Anterior cingulate cortex (tissue), 58 donors: Measurements from ENCODE around the gene KATNAL2.
A peak's percentile ranks its signal among the peaks of the same experiment; 100 is the strongest.

ENCODE experiments used
- DNase-seq, 58 donors: peaks; one replicate each; lab custom pipeline; 2025; lab: John Stamatoyannopoulos, UW

The KATNAL2 gene, protein sequence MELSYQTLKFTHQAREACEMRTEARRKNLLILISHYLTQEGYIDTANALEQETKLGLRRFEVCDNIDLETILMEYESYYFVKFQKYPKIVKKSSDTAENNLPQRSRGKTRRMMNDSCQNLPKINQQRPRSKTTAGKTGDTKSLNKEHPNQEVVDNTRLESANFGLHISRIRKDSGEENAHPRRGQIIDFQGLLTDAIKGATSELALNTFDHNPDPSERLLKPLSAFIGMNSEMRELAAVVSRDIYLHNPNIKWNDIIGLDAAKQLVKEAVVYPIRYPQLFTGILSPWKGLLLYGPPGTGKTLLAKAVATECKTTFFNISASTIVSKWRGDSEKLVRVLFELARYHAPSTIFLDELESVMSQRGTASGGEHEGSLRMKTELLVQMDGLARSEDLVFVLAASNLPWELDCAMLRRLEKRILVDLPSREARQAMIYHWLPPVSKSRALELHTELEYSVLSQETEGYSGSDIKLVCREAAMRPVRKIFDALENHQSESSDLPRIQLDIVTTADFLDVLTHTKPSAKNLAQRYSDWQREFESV

DNA sequence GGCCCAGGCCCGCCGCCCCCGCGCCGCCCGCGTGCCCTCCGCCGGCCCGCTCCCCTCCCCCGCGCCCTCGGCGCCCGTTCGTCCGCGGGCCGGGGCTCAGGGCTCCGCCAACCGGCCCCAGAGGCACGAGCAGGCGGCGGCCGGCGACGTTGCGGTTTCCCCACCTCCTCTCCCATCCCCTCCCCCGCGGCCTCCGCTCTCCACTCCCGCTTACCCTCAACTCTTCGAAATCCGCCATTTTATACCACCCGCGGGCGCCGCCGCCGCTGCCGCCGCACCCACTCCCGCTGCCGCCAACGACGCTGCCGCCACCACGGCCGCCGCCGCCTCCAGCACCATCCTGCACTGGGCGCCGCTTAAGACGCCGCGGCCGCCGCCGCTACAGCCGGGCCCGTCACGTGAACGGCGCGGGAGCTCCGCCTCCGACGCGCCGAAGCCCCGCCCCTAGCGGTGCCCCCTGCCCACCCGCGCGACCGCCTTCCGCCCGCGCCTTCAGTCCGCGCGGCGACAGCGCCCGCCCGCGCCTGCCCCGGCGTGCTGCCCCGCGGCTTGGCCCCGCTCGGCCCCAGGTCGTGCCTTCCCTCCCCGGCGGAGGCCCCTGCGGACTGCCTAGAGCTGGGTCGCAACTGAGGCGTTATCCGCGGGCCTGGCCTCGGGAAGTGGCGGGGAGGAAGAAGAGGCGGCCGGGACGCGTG, at the start of gene KATNAL2, which contains the start of gene PIAS2:
Gene KATNAL2, plus strand, starts transcription at position 495 of the 695 bp plus-strand sequence. CDS start 29,271 bp downstream, outside the sequence.
Gene PIAS2, minus strand, starts transcription at position 400 of the 695 bp plus-strand sequence. Its CDS starts 162 bp downstream, at position 238.
- peak; percentile 13 to 85 (median 74) for DNase-seq

DNA sequence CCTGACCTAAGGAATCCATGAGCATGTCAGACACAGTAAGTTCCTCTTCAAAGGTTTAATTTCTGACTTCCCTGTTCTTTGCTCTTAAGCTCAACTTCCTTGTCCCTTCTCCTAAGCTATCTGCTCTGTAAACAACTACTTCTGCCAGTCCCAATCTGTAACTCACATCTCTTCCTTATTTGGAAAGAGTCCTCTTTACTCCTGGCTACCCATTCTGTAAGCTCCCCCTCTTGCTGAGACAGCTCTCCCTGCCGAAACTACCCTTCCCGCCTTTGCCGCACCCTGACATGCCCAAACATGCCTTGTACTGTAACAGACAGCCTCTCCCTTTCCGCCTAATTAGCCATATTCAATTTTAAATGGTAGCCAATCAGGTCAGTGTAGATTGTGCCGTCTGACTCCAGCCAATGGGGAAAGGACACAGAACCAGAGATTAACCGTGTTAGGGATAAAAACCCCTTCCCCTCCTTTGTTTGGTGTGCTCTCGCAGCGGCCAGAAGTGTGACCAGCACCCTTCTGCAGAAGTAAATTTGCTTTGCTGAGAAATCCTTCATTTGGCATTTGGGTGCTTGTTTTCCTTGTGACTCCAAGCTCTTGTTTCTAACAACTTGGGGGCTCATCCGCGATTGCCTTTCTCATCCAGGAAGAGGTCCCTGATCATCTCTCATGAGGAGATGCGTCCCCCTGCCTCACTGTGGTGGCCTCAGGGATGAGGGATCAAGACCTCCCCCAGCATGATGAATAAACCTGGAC, 49.1 kb upstream of the KATNAL2 start:
- DNase-seq, result no peak

DNA sequence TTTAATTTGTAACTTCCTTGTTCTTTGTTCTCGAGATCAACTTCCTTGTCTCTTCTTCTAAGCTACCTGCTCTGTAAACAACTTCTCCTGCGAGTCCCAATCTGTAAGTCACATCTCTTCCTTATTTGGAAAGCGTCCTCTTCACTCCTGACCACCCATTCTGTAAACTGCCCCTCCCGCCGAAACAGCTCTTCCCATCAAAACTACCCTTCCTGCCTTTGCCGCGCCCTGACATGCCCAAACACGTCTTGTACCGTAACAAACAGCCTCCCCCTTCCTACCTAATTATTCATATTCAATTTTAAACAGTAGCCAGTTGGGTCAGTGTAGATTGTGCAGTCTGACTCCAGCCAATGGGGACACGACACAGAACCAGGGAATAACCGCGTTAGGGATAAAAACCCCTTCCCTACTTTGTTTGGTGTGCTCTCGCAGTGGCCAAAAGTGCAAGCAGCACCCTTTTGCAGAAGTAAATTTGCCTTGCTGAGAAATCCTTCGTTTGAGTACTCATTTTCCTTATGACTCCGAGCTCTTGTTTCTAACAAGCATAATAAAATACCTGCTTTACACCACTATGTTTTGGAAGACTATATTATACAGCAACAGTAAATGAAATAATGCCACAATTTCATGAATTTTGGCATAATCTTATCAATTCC, 39.9 kb upstream of the KATNAL2 start:
- DNase-seq, result no peak

DNA sequence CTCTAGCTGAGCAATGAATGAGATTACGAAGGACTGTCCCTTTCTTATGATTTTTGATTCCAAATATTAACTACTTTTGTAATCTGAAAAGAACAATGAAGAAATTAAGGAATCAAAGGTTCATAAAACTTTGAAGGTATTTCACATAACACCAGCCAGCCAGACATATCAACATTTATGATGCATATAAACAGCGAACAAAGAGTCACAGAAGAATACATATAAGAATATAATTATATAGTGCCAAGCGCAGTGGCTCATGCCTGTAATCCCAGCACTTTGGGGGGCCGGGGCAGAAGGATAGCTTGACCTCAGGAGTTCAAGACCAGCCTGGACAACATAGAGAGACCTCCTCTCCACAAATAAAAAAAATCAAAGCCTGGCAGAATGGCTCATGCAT, 34.2 kb upstream of the KATNAL2 start:
- DNase-seq, result no peak

DNA sequence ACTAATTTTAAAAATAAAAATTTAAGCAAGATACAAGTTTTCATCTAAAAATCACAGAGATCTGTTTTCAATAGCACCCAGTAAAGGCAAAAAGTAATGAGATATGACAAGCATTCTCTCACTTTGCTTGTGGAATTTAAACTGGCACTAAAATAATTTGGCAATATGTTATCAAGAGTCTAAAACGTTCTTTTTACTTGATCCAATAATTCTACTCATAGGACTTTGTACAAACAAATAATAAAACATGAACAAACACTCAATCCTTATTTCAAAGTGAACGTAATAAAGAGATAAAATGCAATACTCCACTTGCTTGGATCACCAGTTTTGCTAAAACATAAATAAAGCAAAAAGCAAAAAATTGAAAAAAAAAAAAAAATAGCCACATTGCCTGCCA, 30.5 kb upstream of the KATNAL2 start:
- no peak for DNase-seq

DNA sequence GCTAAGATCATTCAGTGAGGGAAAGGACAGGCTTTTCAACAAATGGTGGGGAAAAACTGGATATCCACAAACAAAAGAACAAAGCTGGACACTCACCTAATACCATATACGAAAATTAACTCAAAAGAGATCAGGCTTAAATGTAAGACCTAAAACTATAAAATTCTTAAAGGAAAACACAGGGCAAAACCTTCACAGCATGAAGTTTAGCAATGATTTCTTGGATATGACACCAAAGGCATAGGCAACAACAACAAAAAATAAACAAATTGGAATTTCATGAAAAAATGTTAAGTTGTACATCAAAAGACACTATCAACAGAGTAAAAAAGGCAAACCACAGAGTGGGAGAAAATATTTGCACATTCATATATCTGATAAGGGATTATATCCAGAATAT, 28.4 kb upstream of the KATNAL2 start:
- DNase-seq, result no peak

DNA sequence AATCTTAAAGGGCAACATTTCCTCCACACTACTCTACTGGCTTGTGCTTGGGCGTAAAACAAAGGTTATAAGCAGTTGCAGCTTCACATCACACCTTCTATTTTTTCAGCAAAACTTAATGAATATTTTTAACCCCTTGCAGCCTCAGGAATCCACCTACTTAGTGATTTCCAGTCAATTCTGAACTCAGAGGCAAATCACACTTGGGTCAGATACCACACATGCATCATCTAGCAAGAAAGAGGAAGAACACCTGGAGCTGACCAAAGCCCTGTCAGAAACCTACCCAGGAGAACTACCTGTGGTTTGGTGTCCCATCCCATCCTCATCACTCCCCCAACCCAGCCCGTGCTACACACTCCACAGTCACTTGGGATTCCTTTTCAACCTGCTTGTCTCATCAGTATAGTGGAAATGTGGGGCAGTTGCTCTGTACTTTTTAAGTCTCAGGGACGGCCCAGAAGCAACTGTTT, 25.6 kb upstream of the KATNAL2 start:
- no peak for DNase-seq

DNA sequence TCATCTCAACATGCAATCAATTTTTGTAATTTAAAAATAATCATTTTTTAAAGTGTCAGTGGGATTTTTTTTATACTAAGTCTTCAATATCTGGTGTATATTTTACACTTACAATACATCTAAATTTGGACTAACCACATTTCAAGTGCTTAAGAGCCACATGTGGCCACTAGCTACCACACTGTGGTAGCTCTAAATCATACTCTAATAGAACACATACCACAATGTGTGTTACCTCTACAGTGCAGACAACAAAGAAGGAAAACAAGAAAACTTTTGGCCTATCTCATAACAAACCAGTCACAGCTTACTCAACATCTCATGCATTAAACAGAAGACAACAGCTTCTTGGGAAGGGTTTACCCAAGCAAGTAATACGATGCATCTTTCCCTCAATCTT, 24.6 kb upstream of the KATNAL2 start:
- DNase-seq, result no peak

DNA sequence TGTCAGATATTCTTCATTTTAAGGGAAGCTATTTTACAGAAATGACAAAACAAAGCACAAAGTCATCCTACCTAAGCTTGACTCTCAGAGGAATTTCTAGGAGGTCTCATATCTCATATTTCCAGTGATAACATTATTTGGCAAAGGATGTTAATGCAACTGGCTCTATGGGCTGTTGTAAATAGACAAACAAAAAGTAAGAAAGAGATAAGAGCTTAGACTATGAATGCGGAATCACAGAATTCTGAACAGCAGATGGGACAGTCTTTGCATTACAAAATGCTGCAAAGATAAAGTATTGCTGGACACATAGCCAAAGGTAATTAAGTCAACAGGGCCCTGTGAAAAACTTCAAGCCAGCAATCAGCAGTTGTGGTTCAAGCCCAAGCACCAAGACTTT, 24.0 kb upstream of the KATNAL2 start:
- no peak for DNase-seq

DNA sequence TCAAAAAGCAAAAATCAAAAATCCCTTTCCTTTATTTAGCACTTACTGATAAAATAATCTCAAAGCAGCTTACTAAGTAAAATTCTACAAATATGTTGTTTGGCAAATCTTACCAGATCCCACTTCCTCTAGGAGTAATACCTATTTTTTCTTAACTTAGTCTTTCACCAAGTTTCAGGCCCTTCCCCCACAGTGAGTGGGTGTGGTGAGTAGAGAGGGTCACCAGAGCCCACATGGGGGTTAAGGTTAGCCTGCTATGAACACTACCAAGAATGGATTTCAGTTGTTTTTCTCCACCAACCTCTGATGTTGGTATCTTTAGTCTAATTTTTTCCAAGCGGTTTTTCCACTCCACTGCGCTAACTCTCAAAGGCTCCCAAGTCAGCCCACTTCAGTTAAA, 23.3 kb upstream of the KATNAL2 start:
- DNase-seq, result no peak

DNA sequence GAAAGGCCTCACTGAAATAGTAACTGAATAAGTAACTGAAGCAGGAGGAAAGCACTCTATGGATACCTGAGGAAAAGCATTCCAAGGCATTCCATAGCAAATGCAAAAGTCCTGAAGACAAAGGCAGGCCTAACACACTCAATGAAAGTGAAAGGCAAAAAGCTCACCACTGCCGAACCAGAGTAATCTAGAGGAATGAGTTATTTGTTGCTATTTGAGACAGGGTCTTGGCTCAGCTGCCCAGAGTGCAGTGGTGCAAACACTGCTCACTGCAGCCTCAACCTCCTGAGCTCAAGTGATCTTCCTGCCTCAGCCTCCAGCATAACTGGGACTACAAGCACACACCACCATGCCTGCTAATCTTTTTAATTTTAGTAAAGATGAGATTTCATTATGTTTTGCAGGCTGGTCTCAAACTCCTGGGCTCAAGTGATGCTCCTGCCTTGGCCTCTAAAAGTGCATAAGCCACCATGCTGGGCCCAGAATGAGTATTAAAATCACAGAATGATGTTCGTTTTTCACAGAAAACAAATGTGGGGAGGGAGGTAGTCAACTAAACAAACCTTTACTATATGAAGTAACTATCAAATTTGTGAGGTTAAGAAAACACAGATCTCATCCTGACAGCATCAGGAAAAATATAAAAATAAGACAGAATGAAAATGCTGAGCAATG, 18.0 kb upstream of the KATNAL2 start:
- no peak for DNase-seq

DNA sequence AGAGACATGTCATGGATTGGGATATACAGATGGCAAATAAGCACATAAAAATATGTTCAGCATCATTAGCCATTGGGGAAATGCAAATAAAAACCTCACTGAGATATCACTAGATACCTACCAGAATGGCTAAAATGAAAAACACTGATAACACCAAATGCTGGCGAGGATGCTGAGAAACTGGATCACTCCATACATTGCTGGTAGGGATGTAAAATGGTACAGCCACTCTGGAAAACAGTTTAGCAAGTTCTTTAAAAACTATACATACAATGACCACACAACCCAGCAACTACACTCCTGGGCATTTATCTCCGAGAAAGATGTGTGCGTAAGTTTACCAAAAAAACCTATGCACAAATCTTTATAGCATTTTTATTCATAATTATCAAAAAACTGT, 14.0 kb upstream of the KATNAL2 start:
- DNase-seq, result no peak

DNA sequence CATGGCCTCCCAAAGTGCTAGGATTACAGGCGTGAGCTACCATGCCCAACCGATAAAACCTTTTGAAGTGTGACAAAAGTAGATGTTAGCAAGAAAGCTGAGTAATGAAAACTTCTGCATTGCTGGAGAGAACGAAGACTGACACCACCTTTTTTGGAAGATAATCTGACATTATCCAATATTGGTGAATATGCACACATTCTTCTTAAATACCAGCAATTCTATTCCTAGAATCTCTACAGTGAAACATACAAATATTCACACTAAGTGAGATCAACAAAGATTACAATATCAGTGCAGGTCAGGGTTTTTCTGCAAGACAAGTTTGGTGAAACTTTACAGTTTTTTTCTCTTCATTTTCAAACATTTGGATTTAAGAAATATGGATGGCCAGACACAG, 7.9 kb upstream of the KATNAL2 start:
- no peak for DNase-seq

DNA sequence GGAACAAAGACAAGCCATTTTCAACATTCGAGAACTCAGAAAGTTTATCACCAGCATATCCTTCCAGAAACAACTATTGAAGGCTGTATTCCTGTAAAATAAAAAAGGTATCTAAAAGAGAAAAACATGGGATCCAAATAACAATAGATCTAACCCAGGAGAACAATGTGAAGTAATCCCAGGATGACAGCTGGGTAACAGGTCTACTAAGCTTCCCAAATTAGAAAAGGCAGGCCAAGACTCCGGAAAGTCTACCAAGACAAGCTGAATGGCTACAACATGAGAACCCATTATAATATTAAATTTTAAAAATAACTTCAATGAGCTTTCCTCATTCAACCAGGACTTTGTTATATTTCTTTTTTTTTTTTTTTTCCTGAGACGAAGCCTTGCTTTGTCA, 6.5 kb upstream of the KATNAL2 start:
- no peak for DNase-seq

DNA sequence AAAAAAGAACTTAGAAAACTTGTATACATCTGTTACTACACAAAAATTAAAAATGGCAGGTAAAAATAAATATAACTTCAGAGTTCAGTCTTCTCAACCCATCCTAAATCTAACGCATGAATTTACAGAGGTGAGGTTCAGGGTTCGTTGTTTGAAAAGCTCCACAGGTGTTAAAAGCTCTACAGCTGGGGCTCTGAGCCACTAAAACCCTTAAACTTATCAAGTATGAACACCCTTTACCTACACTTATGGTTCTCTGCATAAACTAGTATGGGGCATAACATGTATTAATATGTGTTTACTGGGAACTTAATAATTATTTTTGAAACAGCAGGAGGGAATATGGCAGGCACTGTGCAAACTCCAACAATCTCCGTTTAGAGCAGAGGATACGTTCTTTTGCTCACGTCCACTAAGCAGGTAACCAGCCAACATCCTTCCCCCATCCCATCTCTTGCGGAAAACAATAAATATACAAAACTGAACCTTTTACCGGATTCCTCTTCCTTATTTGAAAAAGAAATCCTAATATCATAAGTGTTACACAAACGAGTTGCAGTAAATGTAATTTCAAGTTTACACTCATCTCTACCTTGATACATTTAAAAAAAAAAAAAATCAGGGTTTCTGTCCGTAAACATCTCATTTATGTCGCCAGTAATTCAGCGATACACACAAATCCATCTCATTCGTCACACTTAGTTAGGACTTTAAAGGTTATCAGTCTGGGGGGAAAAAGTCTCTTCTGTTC, 1.4 kb upstream of the KATNAL2 start:
- DNase-seq, result no peak

DNA sequence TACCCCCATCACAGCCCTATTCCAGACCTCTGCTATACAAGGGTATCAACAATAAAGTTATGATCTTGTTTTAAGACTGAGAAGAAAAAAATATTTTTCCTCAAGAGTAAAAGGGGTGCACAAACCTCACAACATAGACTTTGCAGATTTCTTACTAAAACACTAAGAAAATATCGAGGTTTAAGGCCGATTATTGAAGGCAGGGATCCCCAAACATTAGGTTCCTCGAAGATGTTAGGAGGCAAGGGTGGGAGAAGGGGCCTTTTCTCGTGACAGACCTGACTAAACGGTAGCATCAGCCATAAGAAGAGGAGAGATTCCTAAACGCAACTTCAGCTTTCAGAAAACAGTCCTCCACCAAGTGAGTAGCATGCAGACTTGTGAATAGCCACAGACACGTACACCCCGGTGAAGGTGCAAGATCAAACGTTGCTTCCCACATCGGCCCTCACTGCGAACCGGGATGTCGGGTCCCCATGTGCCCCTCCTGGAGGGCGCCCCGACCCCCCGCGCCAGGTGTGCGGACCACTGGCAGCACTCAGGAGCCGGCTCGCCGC, 773 bp upstream of the KATNAL2 start:
- DNase-seq, result peak in 36 of 58 donors; percentile 10 to 72 (median 47)

DNA sequence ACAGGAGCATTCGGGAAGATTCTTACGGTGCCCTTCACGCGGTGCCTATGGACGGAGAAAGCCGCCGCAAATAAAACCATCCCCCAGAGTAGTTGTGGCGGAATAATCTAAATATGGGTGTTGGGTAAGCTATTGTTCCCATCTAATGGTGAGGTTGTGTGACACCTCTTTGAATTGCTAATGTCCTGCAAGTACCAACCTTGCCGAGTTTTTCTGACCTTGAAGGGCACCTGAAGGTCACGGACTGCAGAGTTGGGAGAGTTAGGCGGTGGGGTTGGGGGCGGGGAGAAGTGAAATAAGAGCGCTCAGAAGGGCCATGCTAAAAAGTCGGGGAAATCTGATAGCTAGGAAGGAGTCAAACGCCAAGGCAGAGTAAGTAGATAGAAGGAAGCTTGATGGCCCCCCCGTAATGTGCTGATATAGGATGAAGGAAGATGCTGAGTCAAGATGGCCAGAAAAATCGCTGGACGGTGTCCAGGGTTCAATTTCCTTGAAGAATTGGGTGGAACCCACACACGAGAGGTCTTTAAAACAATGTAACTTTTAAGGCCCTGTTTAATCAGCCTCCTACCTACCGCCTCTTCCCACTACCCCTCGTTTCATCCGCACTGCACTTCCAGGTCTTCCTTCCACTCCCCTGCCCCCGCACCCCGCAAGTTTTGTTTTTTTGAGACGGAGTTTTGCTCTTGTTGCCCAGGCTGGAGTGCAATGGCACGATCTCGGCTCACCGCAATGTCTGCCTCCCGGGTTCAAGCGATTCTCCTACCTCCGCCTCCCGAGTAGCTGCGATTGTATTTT, 600 bp downstream of the KATNAL2 start:
- peak in 29 of 58 donors; percentile 1 to 64 (median 33) for DNase-seq

DNA sequence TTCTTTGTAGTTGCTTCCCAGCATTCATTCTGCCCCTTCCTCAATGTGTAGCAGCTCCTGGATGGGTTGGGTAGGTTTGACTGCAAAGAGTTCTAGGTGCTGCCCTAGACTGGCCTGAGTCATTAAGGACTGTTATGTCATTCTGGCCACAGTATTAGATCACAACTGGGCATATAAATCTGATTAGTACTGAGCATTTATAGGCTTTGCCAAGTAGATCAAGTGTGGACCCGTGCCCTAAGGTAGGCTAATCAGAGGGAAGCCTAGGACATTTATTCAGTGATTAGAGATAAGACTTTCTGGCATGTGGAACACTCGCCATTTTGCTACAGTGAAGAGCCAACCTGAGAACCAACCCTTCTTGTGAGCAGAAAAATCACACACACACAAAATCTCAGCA, 2.7 kb downstream of the KATNAL2 start:
- no peak for DNase-seq
